Measurements from ENCODE around the gene ABL1.
A peak's percentile ranks its signal among the peaks of the same experiment; 100 is the strongest.

Gene ABL1

DNA sequence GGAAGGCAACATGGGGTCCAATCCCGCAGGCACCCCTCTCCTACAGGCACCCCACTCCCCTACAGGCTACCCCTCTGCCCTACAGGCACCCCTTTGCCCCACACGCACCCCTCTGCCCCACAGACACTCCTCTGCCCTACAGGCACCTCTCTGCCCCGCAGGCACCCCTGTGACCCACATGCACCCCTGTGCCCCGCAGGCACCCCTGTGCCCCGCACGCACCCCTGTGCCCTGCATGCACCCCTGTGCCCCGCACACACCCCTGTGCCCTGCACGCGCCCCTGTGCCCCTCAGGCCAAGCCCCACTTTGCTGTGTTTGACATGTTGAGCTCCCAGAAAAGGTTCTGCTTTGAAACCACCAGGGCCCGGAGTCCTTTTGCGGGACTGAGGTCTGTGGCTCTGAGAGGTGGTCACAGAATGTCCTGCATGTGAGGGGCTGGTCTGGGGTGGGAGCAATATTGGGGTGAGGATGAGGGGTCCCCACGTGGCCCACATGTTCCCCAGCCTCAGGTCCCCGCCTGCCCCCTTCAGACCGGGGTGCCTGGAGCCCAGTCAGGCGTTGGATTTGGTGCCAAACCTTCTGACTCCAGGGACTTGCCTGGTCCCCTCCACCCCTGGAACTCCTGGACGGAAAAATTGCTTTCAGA is 62.2 kb downstream of the ABL1 start:
- Histone ChIP-seq H3K4me1 (ENCODE audit: control insufficient read depth, insufficient read depth, low read length) (no peaks in the 10 kb centered on the region), H3K36me3 (ENCODE audit: control insufficient read depth in 2 of 2, insufficient read depth in 1 of 2, low read length in 2 of 2) (peaks cover 0 to 14% of the 10 kb centered on the region in 2 experiments; a peak in 1 of 3 replicates), H3K4me3 (ENCODE audit: low read depth, low read length) (no peak overlapping the region), H3K9me3 (ENCODE audit: control insufficient read depth, insufficient read depth, low read depth, low read length) (no peaks in the 10 kb centered on the region), H3K27ac (ENCODE audit: extremely low read depth, low read depth, low read length) (no peak overlapping the region)
- ChIA-PET CTCF (interaction anchor here (0.7 kb wide), 1 partner anchor 91 kb away, joined by 4 read pairs; no protein-coding TSS in a partner anchor), POLR2A (no interaction called here)
- TF ChIP-seq ZNF146 (tag by site-specific recombination; IDR thresholded peaks at IDR 0.05), result no peak
- TF ChIP-seq TRIM28 (IDR thresholded peaks at IDR 0.05; ENCODE audit: borderline replicate concordance, low read length), result no peak
- TF ChIP-seq ZNF501 (tag by site-specific recombination; IDR thresholded peaks at IDR 0.05), result no peak
- TF ChIP-seq, protein P1, sequence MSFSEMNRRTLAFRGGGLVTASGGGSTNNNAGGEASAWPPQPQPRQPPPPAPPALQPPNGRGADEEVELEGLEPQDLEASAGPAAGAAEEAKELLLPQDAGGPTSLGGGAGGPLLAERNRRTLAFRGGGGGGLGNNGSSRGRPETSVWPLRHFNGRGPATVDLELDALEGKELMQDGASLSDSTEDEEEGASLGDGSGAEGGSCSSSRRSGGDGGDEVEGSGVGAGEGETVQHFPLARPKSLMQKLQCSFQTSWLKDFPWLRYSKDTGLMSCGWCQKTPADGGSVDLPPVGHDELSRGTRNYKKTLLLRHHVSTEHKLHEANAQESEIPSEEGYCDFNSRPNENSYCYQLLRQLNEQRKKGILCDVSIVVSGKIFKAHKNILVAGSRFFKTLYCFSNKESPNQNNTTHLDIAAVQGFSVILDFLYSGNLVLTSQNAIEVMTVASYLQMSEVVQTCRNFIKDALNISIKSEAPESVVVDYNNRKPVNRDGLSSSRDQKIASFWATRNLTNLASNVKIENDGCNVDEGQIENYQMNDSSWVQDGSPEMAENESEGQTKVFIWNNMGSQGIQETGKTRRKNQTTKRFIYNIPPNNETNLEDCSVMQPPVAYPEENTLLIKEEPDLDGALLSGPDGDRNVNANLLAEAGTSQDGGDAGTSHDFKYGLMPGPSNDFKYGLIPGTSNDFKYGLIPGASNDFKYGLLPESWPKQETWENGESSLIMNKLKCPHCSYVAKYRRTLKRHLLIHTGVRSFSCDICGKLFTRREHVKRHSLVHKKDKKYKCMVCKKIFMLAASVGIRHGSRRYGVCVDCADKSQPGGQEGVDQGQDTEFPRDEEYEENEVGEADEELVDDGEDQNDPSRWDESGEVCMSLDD (tag by site-specific recombination; IDR thresholded peaks at IDR 0.05), result 0 out of 2 replicates have a peak, but pooled peaks have one; percentile 13
- TF ChIP-seq, protein P2, sequence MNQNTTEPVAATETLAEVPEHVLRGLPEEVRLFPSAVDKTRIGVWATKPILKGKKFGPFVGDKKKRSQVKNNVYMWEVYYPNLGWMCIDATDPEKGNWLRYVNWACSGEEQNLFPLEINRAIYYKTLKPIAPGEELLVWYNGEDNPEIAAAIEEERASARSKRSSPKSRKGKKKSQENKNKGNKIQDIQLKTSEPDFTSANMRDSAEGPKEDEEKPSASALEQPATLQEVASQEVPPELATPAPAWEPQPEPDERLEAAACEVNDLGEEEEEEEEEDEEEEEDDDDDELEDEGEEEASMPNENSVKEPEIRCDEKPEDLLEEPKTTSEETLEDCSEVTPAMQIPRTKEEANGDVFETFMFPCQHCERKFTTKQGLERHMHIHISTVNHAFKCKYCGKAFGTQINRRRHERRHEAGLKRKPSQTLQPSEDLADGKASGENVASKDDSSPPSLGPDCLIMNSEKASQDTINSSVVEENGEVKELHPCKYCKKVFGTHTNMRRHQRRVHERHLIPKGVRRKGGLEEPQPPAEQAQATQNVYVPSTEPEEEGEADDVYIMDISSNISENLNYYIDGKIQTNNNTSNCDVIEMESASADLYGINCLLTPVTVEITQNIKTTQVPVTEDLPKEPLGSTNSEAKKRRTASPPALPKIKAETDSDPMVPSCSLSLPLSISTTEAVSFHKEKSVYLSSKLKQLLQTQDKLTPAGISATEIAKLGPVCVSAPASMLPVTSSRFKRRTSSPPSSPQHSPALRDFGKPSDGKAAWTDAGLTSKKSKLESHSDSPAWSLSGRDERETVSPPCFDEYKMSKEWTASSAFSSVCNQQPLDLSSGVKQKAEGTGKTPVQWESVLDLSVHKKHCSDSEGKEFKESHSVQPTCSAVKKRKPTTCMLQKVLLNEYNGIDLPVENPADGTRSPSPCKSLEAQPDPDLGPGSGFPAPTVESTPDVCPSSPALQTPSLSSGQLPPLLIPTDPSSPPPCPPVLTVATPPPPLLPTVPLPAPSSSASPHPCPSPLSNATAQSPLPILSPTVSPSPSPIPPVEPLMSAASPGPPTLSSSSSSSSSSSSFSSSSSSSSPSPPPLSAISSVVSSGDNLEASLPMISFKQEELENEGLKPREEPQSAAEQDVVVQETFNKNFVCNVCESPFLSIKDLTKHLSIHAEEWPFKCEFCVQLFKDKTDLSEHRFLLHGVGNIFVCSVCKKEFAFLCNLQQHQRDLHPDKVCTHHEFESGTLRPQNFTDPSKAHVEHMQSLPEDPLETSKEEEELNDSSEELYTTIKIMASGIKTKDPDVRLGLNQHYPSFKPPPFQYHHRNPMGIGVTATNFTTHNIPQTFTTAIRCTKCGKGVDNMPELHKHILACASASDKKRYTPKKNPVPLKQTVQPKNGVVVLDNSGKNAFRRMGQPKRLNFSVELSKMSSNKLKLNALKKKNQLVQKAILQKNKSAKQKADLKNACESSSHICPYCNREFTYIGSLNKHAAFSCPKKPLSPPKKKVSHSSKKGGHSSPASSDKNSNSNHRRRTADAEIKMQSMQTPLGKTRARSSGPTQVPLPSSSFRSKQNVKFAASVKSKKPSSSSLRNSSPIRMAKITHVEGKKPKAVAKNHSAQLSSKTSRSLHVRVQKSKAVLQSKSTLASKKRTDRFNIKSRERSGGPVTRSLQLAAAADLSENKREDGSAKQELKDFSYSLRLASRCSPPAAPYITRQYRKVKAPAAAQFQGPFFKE (tag by site-specific recombination; IDR thresholded peaks at IDR 0.05; ENCODE audit: borderline replicate concordance), result no peak
- TF ChIP-seq REPIN1 (tag by site-specific recombination; IDR thresholded peaks at IDR 0.05; ENCODE audit: low read depth), result no peak
- no peak for TF ChIP-seq HOXA7 (CRISPR knock-in tag; IDR thresholded peaks at IDR 0.05; ENCODE audit: borderline replicate concordance)

DNA sequence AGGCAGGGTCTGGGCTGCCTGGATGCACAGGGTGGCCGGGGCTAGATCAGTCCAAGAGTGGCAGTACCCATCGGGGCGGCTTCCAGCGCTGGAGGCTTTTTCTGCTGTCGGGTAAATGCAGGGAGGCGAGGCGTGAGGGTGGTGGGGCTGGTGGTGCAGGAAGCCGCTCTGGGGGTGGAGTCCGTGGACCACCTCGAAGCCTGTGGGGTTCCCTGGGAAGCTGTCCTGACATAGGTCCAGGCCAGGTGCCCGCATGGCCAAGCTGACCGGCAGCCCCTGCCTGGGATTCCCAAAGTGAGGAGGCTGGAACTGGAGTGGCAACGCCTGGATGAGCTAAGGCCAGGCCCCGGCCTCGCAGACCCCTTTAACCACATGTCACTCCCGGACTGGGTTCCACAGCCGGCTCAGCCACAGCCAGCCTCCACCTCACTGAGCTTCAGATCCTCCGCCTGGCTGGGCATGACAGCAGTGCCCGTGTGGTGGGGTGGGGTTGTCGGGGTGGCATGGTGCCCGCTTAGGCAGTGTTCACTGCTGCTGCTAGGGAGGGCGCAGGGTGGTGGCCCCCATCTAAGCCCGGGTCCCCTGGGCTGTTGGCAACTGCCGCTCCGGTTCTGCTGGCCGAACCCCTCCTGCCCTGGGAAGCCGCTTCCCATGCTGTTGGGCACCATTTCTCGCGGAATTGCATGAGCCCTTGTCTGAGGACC is 62.9 kb downstream of the ABL1 start:
- ChIA-PET POLR2A (no interaction called here), CTCF (interaction anchor here (0.8 to 1.2 kb wide), 2 partner anchors 31 to 190 kb away, joined by 4 read pairs; no protein-coding TSS in a partner anchor)
- no peak overlapping the region for H3K4me3 ChIP-seq (ENCODE audit: low read depth, low read length)
- no peak for TF ChIP-seq ZNF274 (IDR thresholded peaks at IDR 0.05; ENCODE audit: low read length)
- TF ChIP-seq ZNF274 (tag by site-specific recombination; IDR thresholded peaks at IDR 0.05; ENCODE audit: borderline replicate concordance), result no peak
- TF ChIP-seq, protein P3, sequence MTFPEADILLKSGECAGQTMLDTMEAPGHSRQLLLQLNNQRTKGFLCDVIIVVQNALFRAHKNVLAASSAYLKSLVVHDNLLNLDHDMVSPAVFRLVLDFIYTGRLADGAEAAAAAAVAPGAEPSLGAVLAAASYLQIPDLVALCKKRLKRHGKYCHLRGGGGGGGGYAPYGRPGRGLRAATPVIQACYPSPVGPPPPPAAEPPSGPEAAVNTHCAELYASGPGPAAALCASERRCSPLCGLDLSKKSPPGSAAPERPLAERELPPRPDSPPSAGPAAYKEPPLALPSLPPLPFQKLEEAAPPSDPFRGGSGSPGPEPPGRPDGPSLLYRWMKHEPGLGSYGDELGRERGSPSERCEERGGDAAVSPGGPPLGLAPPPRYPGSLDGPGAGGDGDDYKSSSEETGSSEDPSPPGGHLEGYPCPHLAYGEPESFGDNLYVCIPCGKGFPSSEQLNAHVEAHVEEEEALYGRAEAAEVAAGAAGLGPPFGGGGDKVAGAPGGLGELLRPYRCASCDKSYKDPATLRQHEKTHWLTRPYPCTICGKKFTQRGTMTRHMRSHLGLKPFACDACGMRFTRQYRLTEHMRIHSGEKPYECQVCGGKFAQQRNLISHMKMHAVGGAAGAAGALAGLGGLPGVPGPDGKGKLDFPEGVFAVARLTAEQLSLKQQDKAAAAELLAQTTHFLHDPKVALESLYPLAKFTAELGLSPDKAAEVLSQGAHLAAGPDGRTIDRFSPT (tag by site-specific recombination; IDR thresholded peaks at IDR 0.05), result peak; percentile 35; the same call in 1 of the 2 replicates
- H3K4me1 ChIP-seq (ENCODE audit: control insufficient read depth, insufficient read depth, low read length), result no peaks in the 10 kb centered on the region
- H3K27ac ChIP-seq (ENCODE audit: extremely low read depth, low read depth, low read length), result no peak overlapping the region
- H3K36me3 ChIP-seq (ENCODE audit: control insufficient read depth in 2 of 2, insufficient read depth in 1 of 2, low read length in 2 of 2), result peaks cover 0 to 7% of the 10 kb centered on the region in 2 experiments; a peak in 1 of 3 replicates
- no peaks in the 10 kb centered on the region for H3K9me3 ChIP-seq (ENCODE audit: control insufficient read depth, insufficient read depth, low read depth, low read length)

All from HEK293 (cell line).